Esophagus squamous epithelium (tissue), 4 donors: ENCODE data around the gene KANSL1L.

Experiments used
- POLR2A ChIP-seq, 4 donors: fragments of 450-650 bp; IDR thresholded peaks; one replicate each; pipeline ENCODE4 v1.6.1; 2017; ENCODE audit warnings: antibody characterized with exemption in 4 of 4, mild to moderate bottlenecking in 4 of 4, moderate library complexity in 3 of 4
- TF ChIP-seq, protein P1 (sequence below), 6 experiments: fragments of 450-650 bp in 4 of 6; fragments of 200-600 bp in 2 of 6; sonication (generic) in 2 of 6; IDR thresholded peaks; one replicate each; pipeline ENCODE4 v1.5.1; 2016 to 2019; ENCODE audit warnings: antibody characterized with exemption in 6 of 6, mild to moderate bottlenecking in 4 of 6, moderate library complexity in 4 of 6

- TF ChIP-seq, protein P1, sequence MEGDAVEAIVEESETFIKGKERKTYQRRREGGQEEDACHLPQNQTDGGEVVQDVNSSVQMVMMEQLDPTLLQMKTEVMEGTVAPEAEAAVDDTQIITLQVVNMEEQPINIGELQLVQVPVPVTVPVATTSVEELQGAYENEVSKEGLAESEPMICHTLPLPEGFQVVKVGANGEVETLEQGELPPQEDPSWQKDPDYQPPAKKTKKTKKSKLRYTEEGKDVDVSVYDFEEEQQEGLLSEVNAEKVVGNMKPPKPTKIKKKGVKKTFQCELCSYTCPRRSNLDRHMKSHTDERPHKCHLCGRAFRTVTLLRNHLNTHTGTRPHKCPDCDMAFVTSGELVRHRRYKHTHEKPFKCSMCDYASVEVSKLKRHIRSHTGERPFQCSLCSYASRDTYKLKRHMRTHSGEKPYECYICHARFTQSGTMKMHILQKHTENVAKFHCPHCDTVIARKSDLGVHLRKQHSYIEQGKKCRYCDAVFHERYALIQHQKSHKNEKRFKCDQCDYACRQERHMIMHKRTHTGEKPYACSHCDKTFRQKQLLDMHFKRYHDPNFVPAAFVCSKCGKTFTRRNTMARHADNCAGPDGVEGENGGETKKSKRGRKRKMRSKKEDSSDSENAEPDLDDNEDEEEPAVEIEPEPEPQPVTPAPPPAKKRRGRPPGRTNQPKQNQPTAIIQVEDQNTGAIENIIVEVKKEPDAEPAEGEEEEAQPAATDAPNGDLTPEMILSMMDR (IDR thresholded peaks at IDR 0.05): no peak
- TF ChIP-seq POLR2A (IDR thresholded peaks at IDR 0.05): no peak
Measured at GRCh38 chr2:210207929-210208328, 36.7 kb upstream of the KANSL1L start.
